Aorta (tissue), 5 donors: ENCODE results near the gene RARB. TPM values are rescaled to one million over a fixed set of nuclear protein-coding genes. Genes with fewer than 3 reads are reported as not detected.

Source experiments
- ATAC-seq: fragments of 200-7000 bp; cut with Tn5 transposase; one replicate; pipeline ENCODE4 v1.9.1; 2022; ENCODE audit warnings: moderate library complexity; ENCODE audit not compliant: low FRiP score
- DNase-seq, 2 donors: peaks; one replicate each; pipeline ENCODE4 v3.0.0-alpha.2; 2020
- H3K27ac ChIP-seq, 2 donors: one replicate each; pipeline ENCODE4 v1.5.1; 2013; ENCODE audit warnings: low read length in 2 of 2, mild to moderate bottlenecking in 2 of 2, moderate library complexity in 2 of 2, control low read depth in 1 of 2, inconsistent platforms in 1 of 2, low read depth in 1 of 2
- H3K27me3 ChIP-seq, 2 donors: one replicate each; pipeline ENCODE4 v1.6.1; 2013; ENCODE audit warnings: control low read depth in 1 of 2, low read length in 1 of 2, mild to moderate bottlenecking in 1 of 2, moderate library complexity in 1 of 2; ENCODE audit not compliant: insufficient read depth in 2 of 2, control insufficient read depth in 1 of 2
- H3K36me3 ChIP-seq, 2 donors: one replicate each; pipeline ENCODE4 v1.6.1; 2013; ENCODE audit warnings: control low read depth in 1 of 2, low read length in 1 of 2, mild to moderate bottlenecking in 1 of 2; ENCODE audit not compliant: insufficient read depth in 2 of 2, control insufficient read depth in 1 of 2
- H3K4me1 ChIP-seq, 2 donors: one replicate each; pipeline ENCODE4 v1.6.1; 2013; ENCODE audit warnings: low read length in 2 of 2, control low read depth in 1 of 2, mild to moderate bottlenecking in 1 of 2, moderate library complexity in 1 of 2; ENCODE audit not compliant: insufficient read depth in 2 of 2, control insufficient read depth in 1 of 2
- H3K4me3 ChIP-seq, 2 donors: one replicate each; pipeline ENCODE4 v1.5.1; 2013; ENCODE audit warnings: low read length in 2 of 2, control low read depth in 1 of 2, mild to moderate bottlenecking in 1 of 2
- H3K9me3 ChIP-seq: one replicate; pipeline ENCODE4 v1.6.1; 2013; ENCODE audit warnings: mild to moderate bottlenecking, low read length; ENCODE audit not compliant: control insufficient read depth
- WGBS, 2 donors: extraction: QIAGEN DNeasy Blood & Tissue Kit; methylation state at CpG; one replicate each; pipeline ENCODE4 v1.1.7; 2013; 5-methylcytosine and 5-hydroxymethylcytosine counted together
- intact Hi-C, 2 donors: fragments of 100-400 bp; cut with DNase I; formaldehyde crosslinking; loops; one replicate each; pipeline versions ENCODE4 v1.14.2 to v1.15.0; 2022
- polyA plus RNA-seq, 2 donors: library from polyadenylated mRNA; stranded (reverse); fragments of 200-250 nt; gene quantifications; one replicate each; pipeline ENCODE4 v1.2.3, GENCODE V29; 2013
- total RNA-seq, 2 donors: library from RNA; stranded (reverse); fragmentation: NEBNext Ultra II Directional; extraction: Animal tissue kit (Norgen Biotek cat#: 25700); gene quantifications; one replicate each; pipeline ENCODE4 v1.2.1, GENCODE V29; 2021
- donor health status: healthy with polysubstance abuse.
- donor health status: Bipolar disorder and iron deficiency.
- donor health status: DM: no; HTN: no; CAD: no.
- donor health status: DM: no; HTN: no; CAD: no.
- donor health status: DM: yes; HTN: yes; CAD: no.

The RARB gene
- total and polyA plus RNA-seq, 4 donors: 1.6 to 7.0 (median 4.4) TPM

DNA sequence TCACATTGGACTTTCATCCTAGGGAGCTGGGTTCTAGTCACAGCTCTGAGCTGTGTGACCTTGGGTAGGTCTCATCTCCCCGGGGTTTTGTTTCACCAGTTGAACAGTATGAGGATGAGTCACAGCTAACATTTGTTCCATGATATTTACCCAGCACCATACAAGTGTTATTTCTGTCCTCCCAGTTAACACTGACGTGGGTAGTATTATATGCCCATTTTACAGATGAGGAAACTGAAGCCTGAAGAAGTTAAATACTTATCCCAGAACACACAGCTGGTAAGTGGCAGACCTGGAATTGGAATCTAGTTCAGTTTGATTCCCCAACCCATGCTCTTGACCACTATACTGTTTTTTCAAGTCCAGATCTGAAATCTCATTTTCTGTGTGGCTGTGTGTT, 908 bp upstream of the RARB start:
- Histone ChIP-seq H3K27ac (peak overlapping the region in 1 of 2 donors; percentile 68), H3K4me1 (no peaks in the 10 kb centered on the region), H3K36me3 (no peaks in the 10 kb centered on the region), H3K9me3 (no peaks in the 10 kb centered on the region), H3K27me3 (no peaks in the 10 kb centered on the region), H3K4me3 (peak overlapping the region; percentile 74 to 88)
- WGBS, 2 donors: 57 to 59% methylated on average over 2 of the region's 2 CpGs
- DNase-seq (no peak), ATAC-seq (no peak)
- intact Hi-C loops: loop anchor here (5.0 to 10.0 kb wide), 5 partner anchors 45 to 462 kb away; no protein-coding TSS in a partner anchor

DNA sequence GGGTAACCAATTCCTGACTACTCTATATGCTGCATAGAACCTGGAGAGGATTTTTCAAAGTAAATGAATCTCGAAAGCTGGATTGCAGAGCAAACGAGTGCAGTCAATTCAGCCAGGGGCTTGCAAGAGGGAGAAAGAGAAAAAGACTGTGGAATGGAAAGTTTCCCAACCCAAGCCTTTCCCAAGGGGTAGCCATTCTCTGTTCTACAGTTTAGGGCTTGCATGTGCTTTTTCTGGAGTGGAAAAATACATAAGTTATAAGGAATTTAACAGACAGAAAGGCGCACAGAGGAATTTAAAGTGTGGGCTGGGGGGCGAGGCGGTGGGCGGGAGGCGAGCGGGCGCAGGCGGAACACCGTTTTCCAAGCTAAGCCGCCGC, 511 bp upstream of the RARB start:
- DNase-seq (no peak), ATAC-seq (peak; percentile 54)
- peak overlapping the region; percentile 74 to 88 for H3K4me3 ChIP-seq
- WGBS, 2 donors: 1% methylated on average over 13 of the region's 13 CpGs
- H3K27ac ChIP-seq: peak overlapping the region; percentile 52 to 68
- no peaks in the 10 kb centered on the region for H3K4me1 ChIP-seq
- no peaks in the 10 kb centered on the region for H3K9me3 ChIP-seq
- intact Hi-C loops: loop anchor here (5.0 to 10.0 kb wide), 5 partner anchors 45 to 463 kb away; no protein-coding TSS in a partner anchor
- H3K36me3 ChIP-seq: no peaks in the 10 kb centered on the region
- no peaks in the 10 kb centered on the region for H3K27me3 ChIP-seq

DNA sequence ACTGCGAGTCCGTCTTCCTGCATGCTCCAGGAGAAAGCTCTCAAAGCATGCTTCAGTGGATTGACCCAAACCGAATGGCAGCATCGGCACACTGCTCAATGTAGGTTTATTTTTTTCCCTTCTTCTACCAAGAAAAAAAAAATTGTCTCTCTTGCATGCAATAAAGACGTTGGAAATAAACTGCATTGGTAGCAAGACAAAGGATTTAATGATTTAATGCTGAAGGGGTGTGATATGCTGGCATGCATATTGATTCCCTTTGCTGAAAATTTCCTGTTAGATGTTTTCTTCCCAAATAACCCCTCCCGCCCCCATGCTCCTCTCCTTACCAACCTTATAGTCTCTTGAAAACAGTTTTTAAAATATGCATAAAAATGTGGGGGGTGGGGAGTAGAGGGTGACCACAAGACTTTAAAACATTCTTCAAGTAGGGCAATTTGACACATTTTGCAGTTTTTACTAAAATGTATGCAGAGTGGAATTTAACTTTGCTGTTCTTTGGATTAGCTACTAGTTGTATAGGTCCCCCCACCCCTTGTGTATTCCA, 799 bp downstream of the RARB start:
- WGBS, 2 donors: 4 to 8% methylated on average over 6 of the region's 6 CpGs
- Histone ChIP-seq H3K4me1 (no peaks in the 10 kb centered on the region), H3K4me3 (peak overlapping the region; percentile 74 to 88), H3K27me3 (no peaks in the 10 kb centered on the region), H3K9me3 (no peaks in the 10 kb centered on the region), H3K36me3 (no peaks in the 10 kb centered on the region), H3K27ac (peak overlapping the region; percentile 59 to 73)
- no peak for DNase-seq
- intact Hi-C loops: loop anchor here (5.0 to 10.0 kb wide), 5 partner anchors 43 to 464 kb away; no protein-coding TSS in a partner anchor
- ATAC-seq: peak; percentile 53

DNA sequence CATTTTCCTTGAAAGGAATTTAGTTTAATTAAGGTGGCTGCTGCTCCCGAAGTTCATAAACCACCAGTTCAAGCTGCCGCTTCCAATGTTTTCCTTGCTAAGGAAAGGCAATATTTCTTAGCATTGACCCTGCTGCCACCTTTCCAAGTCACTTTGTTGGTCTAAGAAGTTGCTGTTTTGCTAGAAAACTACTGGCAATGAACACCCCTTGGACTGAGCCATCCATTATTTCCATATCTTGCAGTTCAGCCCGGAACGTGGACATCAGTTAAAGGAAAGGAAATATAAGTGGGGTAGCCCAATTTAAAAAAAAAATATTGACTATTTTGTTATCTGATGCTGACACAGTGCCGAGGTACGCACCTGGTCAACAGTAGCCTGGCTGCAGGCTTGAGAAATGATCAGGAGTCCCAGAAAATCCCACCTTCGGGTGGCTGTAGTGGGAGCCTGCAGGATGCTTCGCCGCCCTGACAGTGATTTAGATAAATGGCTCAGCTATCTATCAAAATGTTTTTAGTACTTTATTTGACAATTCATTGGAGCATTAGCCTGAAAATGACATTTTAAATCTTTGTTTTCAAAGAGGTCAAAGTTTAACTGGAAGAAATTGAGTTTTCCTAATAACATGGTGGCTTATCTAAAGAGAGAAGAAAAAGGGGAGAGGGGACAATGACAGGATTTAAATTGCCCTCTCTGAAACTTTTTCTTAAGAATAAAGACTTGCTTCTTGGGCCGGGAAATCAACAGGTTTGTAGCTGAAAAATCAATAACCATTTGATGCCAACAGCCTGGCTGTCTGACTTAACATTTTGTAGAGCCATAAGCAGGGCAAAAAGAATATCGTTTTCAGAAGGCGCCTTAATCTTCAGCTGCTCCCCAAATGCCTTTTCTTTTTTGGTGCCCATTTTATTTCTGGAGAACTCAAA, 1.6 kb downstream of the RARB start:
- intact Hi-C loops: loop anchor here (5.0 to 10.0 kb wide), 5 partner anchors 43 to 465 kb away; no protein-coding TSS in a partner anchor
- no peaks in the 10 kb centered on the region for H3K9me3 ChIP-seq
- DNase-seq (no peak), ATAC-seq (no peak)
- H3K27ac ChIP-seq: no peak overlapping the region
- WGBS, 2 donors: 25 to 42% methylated on average over 12 of the region's 12 CpGs
- H3K4me3 ChIP-seq: peak overlapping the region; percentile 74 to 88
- no peaks in the 10 kb centered on the region for H3K36me3 ChIP-seq
- no peaks in the 10 kb centered on the region for H3K27me3 ChIP-seq
- no peaks in the 10 kb centered on the region for H3K4me1 ChIP-seq

DNA sequence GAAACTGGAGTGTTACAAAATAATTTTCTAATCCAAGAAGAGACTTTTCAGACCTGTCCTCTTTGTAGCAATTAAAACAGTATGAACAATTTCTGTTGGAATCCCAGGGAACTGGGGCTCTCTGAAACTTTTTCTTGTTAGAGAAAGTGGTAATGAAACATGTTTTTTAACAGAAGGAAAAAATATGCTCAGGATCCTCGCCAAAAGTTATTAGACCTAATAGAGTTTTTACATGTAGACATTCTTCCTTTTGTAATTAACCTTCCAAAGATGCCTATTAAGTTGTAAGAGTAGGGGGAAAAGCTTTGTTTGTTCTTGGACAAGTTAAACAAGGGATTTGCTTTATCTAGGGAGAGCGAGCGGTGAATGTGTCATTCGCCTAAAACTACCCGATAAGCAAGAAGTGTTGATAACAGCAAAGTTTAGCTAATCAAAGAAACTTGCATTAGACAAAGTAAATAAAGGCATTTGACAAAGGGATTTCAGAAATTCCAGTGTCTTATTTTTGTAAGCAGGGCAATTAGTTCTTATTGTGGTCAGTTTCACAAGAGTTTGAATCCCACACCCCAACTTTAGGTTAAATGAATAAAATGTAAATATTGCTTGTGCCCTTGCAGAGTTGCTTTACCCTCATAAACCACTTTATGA, 2.3 kb downstream of the RARB start:
- no peak for DNase-seq
- Histone ChIP-seq H3K4me3 (peak overlapping the region in 1 of 2 donors; percentile 42), H3K36me3 (no peaks in the 10 kb centered on the region), H3K9me3 (no peaks in the 10 kb centered on the region), H3K27me3 (no peaks in the 10 kb centered on the region), H3K4me1 (no peaks in the 10 kb centered on the region), H3K27ac (no peak overlapping the region)
- intact Hi-C loops: no loop called here
- no peak for ATAC-seq
- WGBS, 2 donors: 9 to 29% methylated on average over 5 of the region's 5 CpGs

DNA sequence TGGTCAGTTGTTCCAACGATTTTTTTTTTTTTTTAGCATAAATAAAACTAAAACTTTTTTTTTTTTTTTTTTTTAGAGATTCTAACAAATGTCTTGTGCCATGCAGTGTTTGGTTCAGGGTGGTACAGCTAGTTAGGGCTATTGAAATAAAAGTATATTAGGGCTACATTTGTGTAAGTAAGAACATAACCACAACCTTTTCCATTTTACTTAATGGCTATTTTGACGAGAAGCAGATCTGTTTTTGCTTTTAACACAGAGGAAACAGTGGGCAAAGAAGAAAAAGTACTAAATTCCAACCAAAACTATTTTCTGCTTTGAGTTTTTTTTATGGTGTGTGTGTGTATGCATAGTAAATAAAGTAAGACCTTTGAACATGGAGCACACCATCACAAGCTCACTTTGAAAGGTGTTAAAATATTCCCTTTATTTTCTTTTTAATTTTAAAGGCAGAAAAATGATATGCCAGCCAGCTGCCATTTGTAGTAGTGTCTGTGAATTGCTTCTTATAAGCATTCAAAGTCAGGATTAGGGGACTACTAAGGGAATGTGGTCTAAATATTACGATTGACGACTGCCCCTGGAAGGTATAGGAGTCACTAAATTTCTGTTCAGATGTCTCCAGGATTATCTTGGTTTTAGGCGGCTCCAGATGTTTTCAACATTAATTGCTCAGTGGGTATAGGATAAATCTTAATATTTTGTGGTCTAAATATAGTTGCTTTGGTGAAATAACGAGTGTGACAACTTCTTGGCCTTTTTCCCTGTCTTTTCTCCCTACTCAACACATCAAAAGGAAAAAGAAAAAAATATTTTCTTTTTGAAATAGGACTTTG, 3.1 kb downstream of the RARB start:
- Histone ChIP-seq H3K4me1 (no peaks in the 10 kb centered on the region), H3K27ac (peak overlapping the region in 1 of 2 donors; percentile 61), H3K9me3 (no peaks in the 10 kb centered on the region), H3K36me3 (no peaks in the 10 kb centered on the region), H3K4me3 (peak overlapping the region in 1 of 2 donors; percentile 30), H3K27me3 (no peaks in the 10 kb centered on the region)
- ATAC-seq (no peak), DNase-seq (no peak)
- intact Hi-C loops: no loop called here
- 15 to 26% methylated on average over 6 of the region's 6 CpGs for WGBS, 2 donors

DNA sequence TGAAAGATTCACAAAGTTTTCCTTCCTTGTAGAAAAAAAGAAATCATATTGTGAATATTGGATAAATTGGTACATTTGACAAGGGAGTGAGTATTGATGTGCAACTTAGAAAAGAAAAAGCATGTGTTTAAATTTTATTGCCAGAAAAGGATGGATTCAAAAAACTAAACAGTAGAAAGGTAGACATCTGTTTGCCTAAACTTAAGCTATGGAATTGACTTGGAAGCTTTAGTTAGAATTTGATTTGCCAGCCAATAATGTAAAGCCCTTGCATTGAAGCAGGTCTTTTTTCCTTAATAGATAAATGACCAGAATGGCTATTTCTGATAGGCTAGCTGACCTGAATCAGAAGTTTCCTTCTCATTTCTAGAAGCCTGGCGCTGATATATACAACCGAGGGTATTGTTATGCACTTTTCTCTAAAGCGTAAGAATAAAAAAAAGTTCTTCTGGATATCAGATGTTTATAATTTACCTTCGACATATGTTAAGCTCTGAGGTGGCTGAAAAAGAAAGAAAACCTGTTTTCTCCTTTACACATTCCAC, 4.2 kb downstream of the RARB start:
- no peak for ATAC-seq
- Histone ChIP-seq H3K27me3 (no peaks in the 10 kb centered on the region), H3K36me3 (no peaks in the 10 kb centered on the region), H3K4me3 (no peak overlapping the region), H3K9me3 (no peaks in the 10 kb centered on the region), H3K4me1 (no peaks in the 10 kb centered on the region), H3K27ac (no peak overlapping the region)
- intact Hi-C loops: no loop called here
- WGBS, 2 donors: 89 to 95% methylated on average over 4 of the region's 4 CpGs
- no peak for DNase-seq

DNA sequence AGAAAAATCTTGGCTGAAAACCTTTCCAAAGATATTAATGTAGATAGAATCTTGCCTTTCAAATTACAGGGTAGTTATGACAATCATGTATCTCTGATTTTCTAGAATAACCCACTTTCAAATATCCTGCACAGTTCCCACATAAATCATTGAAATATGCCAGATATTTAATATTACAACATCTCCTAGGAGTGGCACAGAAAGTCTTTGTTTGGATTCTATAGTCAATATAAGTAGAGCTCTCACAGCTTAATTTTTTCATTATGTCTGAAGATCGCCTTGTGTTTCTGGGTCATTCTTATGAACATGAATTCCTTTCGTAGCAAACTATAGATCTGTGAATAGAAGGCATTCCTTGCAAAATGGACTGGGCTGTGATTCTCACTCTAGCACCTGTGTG, 5.0 kb downstream of the RARB start:
- 92% methylated on average over 2 of the region's 2 CpGs for WGBS, 2 donors
- Histone ChIP-seq H3K4me1 (no peaks in the 10 kb centered on the region), H3K4me3 (no peak overlapping the region), H3K27ac (no peak overlapping the region), H3K36me3 (no peaks in the 10 kb centered on the region), H3K27me3 (no peaks in the 10 kb centered on the region), H3K9me3 (no peaks in the 10 kb centered on the region)
- DNase-seq (no peak), ATAC-seq (no peak)
- intact Hi-C loops: no loop called here
